WTC11 (cell line): Measurements from ENCODE around the gene CTNNA3. TPM values are rescaled to one million over a fixed set of nuclear protein-coding genes. Genes with fewer than 3 reads are reported as not detected.

ENCODE experiments used
- ATAC-seq: fragments of 200-7000 bp; cut with Tn5 transposase; 2 replicates; pipeline ENCODE4 v1.10.0; 2021; ENCODE audit warnings: mild to moderate bottlenecking, moderate library complexity
- CTCF ChIA-PET: fragments of 300-600 bp; sonication (Branson Sonifier 250); formaldehyde crosslinking; loops from one replicate; lab custom pipeline; 2021; ENCODE audit warnings: antibody characterized with exemption; lab: Charles Lee
- POLR2A ChIA-PET: fragments of 350-600 bp; sonication (Branson Sonifier 250); formaldehyde crosslinking; loops from one replicate; lab custom pipeline; 2021; ENCODE audit warnings: antibody characterized with exemption; lab: Charles Lee
- DNase-seq: peaks from one replicate; pipeline ENCODE4 v3.0.0; 2021; ENCODE audit warnings: low spot score
- H3K27ac Mint-ChIP-seq: 2 replicates; pipeline ENCODE4 v1.8.0; 2021; ENCODE audit warnings: mixed read lengths
- H3K27me3 Mint-ChIP-seq: 2 replicates; pipeline ENCODE4 v1.8.0; 2021; ENCODE audit warnings: low read depth, mild to moderate bottlenecking, moderate library complexity, mixed read lengths
- H3K36me3 Mint-ChIP-seq: 2 replicates; pipeline ENCODE4 v1.8.0; 2021; ENCODE audit warnings: mixed read lengths
- H3K4me1 Mint-ChIP-seq: 2 replicates; pipeline ENCODE4 v1.8.0; 2022; ENCODE audit warnings: mixed read lengths
- H3K4me3 Mint-ChIP-seq: 2 replicates; pipeline ENCODE4 v1.8.0; 2021; ENCODE audit warnings: mild to moderate bottlenecking, moderate library complexity, mixed read lengths
- H3K9me3 Mint-ChIP-seq: 2 replicates; pipeline ENCODE4 v1.8.0; 2021; ENCODE audit warnings: mixed read lengths
- ARID4B ChIP-seq: sonication (generic); formaldehyde crosslinking; IDR thresholded peaks from 2 replicates; pipeline ENCODE4 v1.8.0; 2023; ENCODE audit warnings: missing genetic modification reagents, mild to moderate bottlenecking, borderline replicate concordance
- ATF2 ChIP-seq: sonication (generic); formaldehyde crosslinking; IDR thresholded peaks from 2 replicates; pipeline ENCODE4 v1.8.1; 2022; ENCODE audit warnings: low read depth, missing genetic modification reagents, borderline replicate concordance
- CBFB ChIP-seq: sonication (generic); formaldehyde crosslinking; IDR thresholded peaks from 2 replicates; pipeline ENCODE4 v1.8.1; 2022; ENCODE audit warnings: mild to moderate bottlenecking, low read depth, missing genetic modification reagents
- HMGA2 ChIP-seq: fragments of 250-450 bp; sonication (Bioruptor Pico); IDR thresholded peaks from 2 replicates; pipeline ENCODE4 v1.4.0; 2021; ENCODE audit warnings: mild to moderate bottlenecking, moderate library complexity
- HMGXB4 ChIP-seq: sonication (generic); formaldehyde crosslinking; IDR thresholded peaks from 2 replicates; pipeline ENCODE4 v1.8.1; 2023; ENCODE audit warnings: mild to moderate bottlenecking, moderate library complexity, missing genetic modification reagents
- JUN ChIP-seq: sonication (generic); formaldehyde crosslinking; IDR thresholded peaks from 2 replicates; pipeline ENCODE4 v1.8.0; 2023; ENCODE audit warnings: mild to moderate bottlenecking, missing genetic modification reagents
- MAX ChIP-seq: sonication (generic); formaldehyde crosslinking; IDR thresholded peaks from 2 replicates; pipeline ENCODE4 v1.8.0; 2022; ENCODE audit warnings: mild to moderate bottlenecking, missing genetic modification reagents
- NFYB ChIP-seq: sonication (generic); formaldehyde crosslinking; conservative IDR thresholded peaks from 2 replicates; pipeline ENCODE4 v1.8.0; 2022; ENCODE audit warnings: low read depth, missing genetic modification reagents
- PREB ChIP-seq: sonication (generic); formaldehyde crosslinking; IDR thresholded peaks from 2 replicates; pipeline ENCODE4 v1.8.1; 2022; ENCODE audit warnings: mild to moderate bottlenecking, missing genetic modification reagents, moderate library complexity, borderline replicate concordance
- RELA ChIP-seq: sonication (generic); formaldehyde crosslinking; IDR thresholded peaks from 2 replicates; pipeline ENCODE4 v1.8.1; 2022; ENCODE audit warnings: missing genetic modification reagents, mild to moderate bottlenecking, borderline replicate concordance
- SP1 ChIP-seq: sonication (generic); formaldehyde crosslinking; conservative IDR thresholded peaks from 2 replicates; pipeline ENCODE4 v1.8.1; 2022; ENCODE audit warnings: missing genetic modification reagents
- TEAD1 ChIP-seq: sonication (generic); formaldehyde crosslinking; IDR thresholded peaks from 2 replicates; pipeline ENCODE4 v1.8.0; 2022; ENCODE audit warnings: mild to moderate bottlenecking, missing genetic modification reagents
- USF2 ChIP-seq: sonication (generic); formaldehyde crosslinking; IDR thresholded peaks from 2 replicates; pipeline ENCODE4 v1.8.1; 2023; ENCODE audit warnings: mild to moderate bottlenecking, missing genetic modification reagents, moderate library complexity
- ZNF263 ChIP-seq: sonication (generic); formaldehyde crosslinking; IDR thresholded peaks from 2 replicates; pipeline ENCODE4 v1.8.1; 2022; ENCODE audit warnings: low read depth, mild to moderate bottlenecking, moderate library complexity, missing genetic modification reagents
- ZNF416 ChIP-seq: fragments of 250-450 bp; sonication (Bioruptor Pico); IDR thresholded peaks from 2 replicates; pipeline ENCODE4 v1.9.0; 2021; ENCODE audit warnings: mild to moderate bottlenecking, inconsistent platforms
- ZNF512 ChIP-seq: sonication (generic); formaldehyde crosslinking; IDR thresholded peaks from 2 replicates; pipeline ENCODE4 v1.8.1; 2022; ENCODE audit warnings: missing genetic modification reagents, borderline replicate concordance
- total RNA-seq: library from RNA; stranded (reverse); gene quantifications from 3 replicates; pipeline ENCODE4 v1.2.3, GENCODE V29; 2021

CTNNA3 gene
- total RNA-seq, 1 experiment from 2014 or later = 6.1 TPM

GRCh38 chr10:66695046-66695445 lies 1000.9 kb downstream of the CTNNA3 start (continued):
- TF ChIP-seq SP1 (CRISPR knock-in tag) = no peak
- no peak for TF ChIP-seq ATF2
- TF ChIP-seq RELA = no peak
- TF ChIP-seq NFYB (CRISPR knock-in tag) = no peak
- no peak for TF ChIP-seq ZNF263 (CRISPR knock-in tag)
- no peak for TF ChIP-seq JUN (CRISPR knock-in tag)
- TF ChIP-seq PREB = no peak
- TF ChIP-seq HMGA2 = no peak

- Mint-ChIP-seq H3K27me3 (no peaks in the 10 kb centered on the region), H3K27ac (no peak overlapping the region), H3K9me3 (peaks cover 10% of the 10 kb centered on the region), H3K36me3 (peaks cover 5% of the 10 kb centered on the region), H3K4me3 (no peak overlapping the region), H3K4me1 (no peaks in the 10 kb centered on the region)
- ChIA-PET CTCF (no interaction called here), POLR2A (no interaction called here)
- no peak for ATAC-seq
- DNase-seq = no peak
- TF ChIP-seq TEAD1 (CRISPR knock-in tag) = no peak
- TF ChIP-seq RELA = no peak
- no peak for TF ChIP-seq USF2 (CRISPR knock-in tag)
- TF ChIP-seq MAX (CRISPR knock-in tag) = no peak
- no peak for TF ChIP-seq NFYB (CRISPR knock-in tag)
- TF ChIP-seq HMGXB4 (CRISPR knock-in tag) = no peak
- no peak for TF ChIP-seq ZNF416
- TF ChIP-seq ZNF512 (CRISPR knock-in tag) = no peak
- no peak for TF ChIP-seq ARID4B (CRISPR knock-in tag)
- TF ChIP-seq CBFB (CRISPR knock-in tag) = no peak
Observed at GRCh38 chr10:66684581-66684980, 1011.4 kb downstream of the CTNNA3 start.
